Fibroblast of mammary gland (primary cell): ENCODE measurements around the gene PPRC1.
"Not testable (repeated sequence)": the region's sequence is repeated elsewhere in the genome, so short reads cannot be mapped to it uniquely, and the experiment has no call there.

Experiments
- DNase-seq: peaks from one replicate; pipeline ENCODE4 v3.0.0-alpha.2; 2010; ENCODE audit warnings: low read depth
- H3K4me3 ChIP-seq: 2 replicates; pipeline ENCODE4 v1.5.1; 2011; ENCODE audit warnings: low read depth, mild to moderate bottlenecking, low read length, moderate library complexity; ENCODE audit not compliant: control insufficient read depth
- CTCF ChIP-seq: conservative IDR thresholded peaks from 2 replicates; pipeline ENCODE4 v1.5.1; 2011; ENCODE audit warnings: low read depth, low read length, inconsistent platforms; ENCODE audit not compliant: control insufficient read depth, insufficient read depth

PPRC1 gene

DNA sequence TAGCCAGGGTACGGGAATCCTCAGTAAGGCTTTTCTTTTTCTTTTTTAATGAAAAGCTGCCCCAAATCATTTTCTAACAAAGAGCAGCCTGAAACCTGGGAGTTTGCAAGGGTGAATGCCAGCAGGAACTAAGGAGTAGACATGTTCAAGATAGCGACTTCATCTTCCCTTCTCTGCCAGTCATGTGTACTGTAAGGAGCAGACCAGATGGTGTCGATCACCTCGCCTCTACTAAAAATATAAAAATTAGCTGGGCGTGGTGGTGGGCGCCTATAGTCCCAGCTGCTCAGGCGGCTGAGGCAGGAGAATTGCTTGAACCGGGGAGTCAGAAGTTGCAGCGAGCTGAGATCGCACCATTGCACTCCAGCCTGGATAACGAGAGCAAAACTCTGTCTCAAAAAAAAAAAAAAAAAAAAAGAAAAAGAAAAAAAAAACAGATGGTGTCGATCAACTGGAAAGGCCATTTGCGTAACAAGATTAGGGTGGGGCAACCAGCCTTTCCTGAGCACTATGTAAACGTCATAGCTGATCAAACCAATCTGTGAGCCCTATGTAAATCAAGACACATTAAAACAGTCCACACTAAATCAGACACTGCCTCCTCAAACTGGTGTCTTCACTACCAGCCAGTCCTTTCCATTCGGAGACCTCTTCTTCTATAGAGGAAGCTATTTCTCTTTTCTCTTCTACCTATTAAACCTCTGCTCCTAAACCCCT, 53.1 kb downstream of the PPRC1 start:
- TF ChIP-seq CTCF = no peak
- DNase-seq = peak; percentile 42
- H3K4me3 ChIP-seq = no peak overlapping the region

DNA sequence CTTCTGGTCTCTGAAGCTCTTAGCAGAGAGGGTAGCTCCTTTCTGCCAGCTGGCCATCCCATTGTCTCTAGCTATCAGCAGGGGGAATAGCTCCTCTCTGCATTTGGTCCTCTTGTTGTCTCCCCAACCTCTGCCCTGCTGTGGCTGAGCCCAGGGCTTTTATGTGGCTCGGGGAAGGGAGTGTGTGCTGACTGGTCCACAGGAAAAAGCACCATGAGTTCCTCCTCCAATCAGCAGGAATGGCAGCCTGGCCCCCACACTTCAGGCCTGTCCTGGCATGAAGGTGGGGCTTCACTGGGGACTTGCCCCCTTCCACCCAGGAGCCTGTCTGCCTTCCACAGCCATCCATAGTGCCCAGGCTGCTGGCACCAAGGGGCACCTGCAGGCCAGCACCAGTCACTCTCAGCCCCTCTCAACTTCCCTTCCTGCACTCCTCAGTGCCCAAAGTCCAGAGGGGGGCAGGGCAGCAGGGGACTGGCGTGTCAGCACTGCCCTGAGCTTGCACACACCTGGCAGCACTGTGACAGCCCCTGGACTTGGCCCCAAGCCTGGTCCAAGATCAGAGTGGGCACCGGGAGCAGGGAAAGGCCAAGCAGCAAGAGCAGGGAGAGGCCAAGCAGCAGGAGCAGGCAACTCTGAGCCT, 55.6 kb downstream of the PPRC1 start:
- no peak for TF ChIP-seq CTCF
- no peak overlapping the region for H3K4me3 ChIP-seq

GRCh38 chr10:102188941-102189898, 56.4 kb downstream of the PPRC1 start:
- not testable (repeated sequence) for H3K4me3 ChIP-seq, DNase-seq

More for the DNA sequence above, 55.6 kb downstream of the PPRC1 start:
- no peak for DNase-seq

GRCh38 chr10:102191956-102192355, 59.1 kb downstream of the PPRC1 start:
- TF ChIP-seq CTCF = no peak
- DNase-seq = no peak
- H3K4me3 ChIP-seq = no peak overlapping the region

DNA sequence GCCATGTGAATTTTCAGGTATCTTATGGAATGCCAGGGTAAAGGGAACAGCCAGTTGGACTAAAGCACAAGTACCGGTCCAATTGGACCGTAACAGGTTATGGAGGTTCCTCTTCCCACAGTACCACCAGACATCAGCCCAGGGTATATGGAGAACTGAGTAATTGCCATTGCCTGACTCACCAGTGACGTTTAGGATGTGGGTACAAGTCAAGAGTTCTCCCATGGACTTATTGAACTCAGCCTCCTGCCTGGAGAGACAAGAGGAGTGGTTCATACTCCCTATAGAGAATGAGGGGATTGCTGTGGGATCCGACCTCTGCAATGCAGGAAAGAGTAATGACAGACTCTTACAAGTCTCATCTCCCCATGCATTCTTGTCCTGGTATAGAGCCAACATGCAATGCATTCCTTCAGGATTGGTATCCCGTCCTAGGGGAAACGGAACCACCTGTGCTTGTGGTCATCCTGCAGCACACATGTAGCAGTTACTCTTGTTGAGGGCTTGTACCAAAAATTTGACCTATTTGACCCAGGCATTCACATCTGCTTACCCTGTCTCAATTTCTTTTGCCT, 62.5 kb downstream of the PPRC1 start:
- TF ChIP-seq CTCF = no peak
- peak; percentile 51 for DNase-seq
- H3K4me3 ChIP-seq = no peak overlapping the region

- H3K4me3 ChIP-seq = no peak overlapping the region
- peak; percentile 2 for DNase-seq
- TF ChIP-seq CTCF = no peak
These were observed 64.1 kb downstream of the PPRC1 start for GRCh38 chr10:102196893-102197292.

GRCh38 chr10:102198027-102198426, 65.2 kb downstream of the PPRC1 start:
- DNase-seq = no peak
- no peak for TF ChIP-seq CTCF
- H3K4me3 ChIP-seq = no peak overlapping the region
